Measurements from ENCODE around the gene AKR1B1.

DNA sequence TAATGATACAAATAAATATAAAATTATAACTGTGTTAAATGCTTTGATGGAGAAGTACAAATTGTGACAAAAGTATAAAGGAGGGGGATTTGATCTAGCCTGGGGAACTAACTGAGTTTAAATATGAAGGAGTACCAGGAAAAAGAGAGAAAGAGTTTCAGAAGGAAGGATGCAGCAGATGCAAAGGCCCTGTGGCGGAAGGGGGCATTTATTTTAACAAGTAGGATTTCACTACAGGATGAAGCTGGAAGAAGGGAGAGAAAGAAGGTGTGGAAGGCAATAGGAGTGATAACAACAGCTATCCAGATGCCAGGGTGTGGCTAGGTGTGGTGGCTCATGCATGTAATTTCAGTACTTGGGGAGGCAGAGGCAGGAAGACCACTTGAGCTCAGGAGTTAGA, 55.8 kb downstream of the AKR1B1 start:
- TF ChIP-seq ELF1 (IDR thresholded peaks at IDR 0.05) (no peak), RAD21 (IDR thresholded peaks at IDR 0.05; ENCODE audit: low read length) (no peak), EZH2phosphoT487 (IDR thresholded peaks at IDR 0.05; ENCODE audit: borderline replicate concordance, low read depth) (no peak), MXI1 (IDR thresholded peaks at IDR 0.05; ENCODE audit: low read depth, low read length) (no peak), SMC3 (IDR thresholded peaks at IDR 0.05; ENCODE audit: low read depth, low read length) (no peak), RFX5 (IDR thresholded peaks at IDR 0.05; ENCODE audit: low read length) (no peak)
- TF ChIP-seq, protein P1, sequence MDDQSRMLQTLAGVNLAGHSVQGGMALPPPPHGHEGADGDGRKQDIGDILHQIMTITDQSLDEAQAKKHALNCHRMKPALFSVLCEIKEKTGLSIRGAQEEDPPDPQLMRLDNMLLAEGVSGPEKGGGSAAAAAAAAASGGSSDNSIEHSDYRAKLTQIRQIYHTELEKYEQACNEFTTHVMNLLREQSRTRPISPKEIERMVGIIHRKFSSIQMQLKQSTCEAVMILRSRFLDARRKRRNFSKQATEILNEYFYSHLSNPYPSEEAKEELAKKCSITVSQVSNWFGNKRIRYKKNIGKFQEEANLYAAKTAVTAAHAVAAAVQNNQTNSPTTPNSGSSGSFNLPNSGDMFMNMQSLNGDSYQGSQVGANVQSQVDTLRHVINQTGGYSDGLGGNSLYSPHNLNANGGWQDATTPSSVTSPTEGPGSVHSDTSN (IDR thresholded peaks at IDR 0.05), result no peak
- TF ChIP-seq, protein P2, sequence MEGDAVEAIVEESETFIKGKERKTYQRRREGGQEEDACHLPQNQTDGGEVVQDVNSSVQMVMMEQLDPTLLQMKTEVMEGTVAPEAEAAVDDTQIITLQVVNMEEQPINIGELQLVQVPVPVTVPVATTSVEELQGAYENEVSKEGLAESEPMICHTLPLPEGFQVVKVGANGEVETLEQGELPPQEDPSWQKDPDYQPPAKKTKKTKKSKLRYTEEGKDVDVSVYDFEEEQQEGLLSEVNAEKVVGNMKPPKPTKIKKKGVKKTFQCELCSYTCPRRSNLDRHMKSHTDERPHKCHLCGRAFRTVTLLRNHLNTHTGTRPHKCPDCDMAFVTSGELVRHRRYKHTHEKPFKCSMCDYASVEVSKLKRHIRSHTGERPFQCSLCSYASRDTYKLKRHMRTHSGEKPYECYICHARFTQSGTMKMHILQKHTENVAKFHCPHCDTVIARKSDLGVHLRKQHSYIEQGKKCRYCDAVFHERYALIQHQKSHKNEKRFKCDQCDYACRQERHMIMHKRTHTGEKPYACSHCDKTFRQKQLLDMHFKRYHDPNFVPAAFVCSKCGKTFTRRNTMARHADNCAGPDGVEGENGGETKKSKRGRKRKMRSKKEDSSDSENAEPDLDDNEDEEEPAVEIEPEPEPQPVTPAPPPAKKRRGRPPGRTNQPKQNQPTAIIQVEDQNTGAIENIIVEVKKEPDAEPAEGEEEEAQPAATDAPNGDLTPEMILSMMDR (IDR thresholded peaks at IDR 0.05), result no peak

All from SK-N-SH (cell line).